Neural progenitor cell (in vitro differentiated cells): ENCODE data around the gene OGFOD1.

Experiments
- CTCF ChIP-seq: fragments of 200-600 bp; sonication (generic); IDR thresholded peaks from 2 replicates; pipeline ENCODE4 v1.5.1; 2017; ENCODE audit warnings: antibody characterized with exemption, mild to moderate bottlenecking
- EZH2 ChIP-seq: fragments of 200-600 bp; sonication (generic); IDR thresholded peaks from 2 replicates; pipeline ENCODE4 v1.6.1; 2017; ENCODE audit warnings: antibody characterized with exemption, mild to moderate bottlenecking, moderate library complexity
- EZH2phosphoT487 ChIP-seq: fragments of 200-600 bp; sonication (generic); IDR thresholded peaks from 2 replicates; pipeline ENCODE4 v1.6.1; 2017; ENCODE audit warnings: antibody characterized with exemption

GRCh38 chr16:56466344-56466743, 15.0 kb downstream of the OGFOD1 start:
- TF ChIP-seq EZH2 (no peak), CTCF (no peak), EZH2phosphoT487 (no peak)
